Astrocyte of the hippocampus (primary cell): Measurements from ENCODE around the gene CCDC85B.
A peak's percentile ranks its signal among the peaks of the same experiment; 100 is the strongest.

ENCODE experiments used
- DNase-seq: peaks from one replicate; pipeline ENCODE4 v3.0.0; 2011; ENCODE audit warnings: low read depth, low spot score

CCDC85B gene

DNA sequence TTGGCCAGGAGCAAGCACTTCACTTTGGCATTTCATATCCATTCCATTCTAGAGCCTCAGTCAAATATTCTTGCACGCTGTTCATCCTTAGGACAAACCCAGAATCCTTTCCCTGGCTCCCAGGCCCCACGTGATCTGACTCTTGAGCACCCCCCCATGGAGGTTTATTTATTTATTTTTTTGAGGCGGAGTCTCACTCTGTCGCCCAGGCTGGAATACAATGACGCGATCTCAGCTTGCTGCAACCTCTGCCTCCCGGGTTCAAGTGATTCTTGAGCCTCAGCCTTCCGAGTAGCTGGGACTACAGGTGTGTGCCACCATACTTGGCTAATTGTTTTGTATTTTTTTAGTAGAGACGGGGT lies 42.1 kb downstream of the CCDC85B start:
- DNase-seq: peak; percentile 18

GRCh38 chr11:65934014-65934413 lies 43.5 kb downstream of the CCDC85B start:
- DNase-seq: no peak

- no peak for DNase-seq
These were observed 47.3 kb downstream of the CCDC85B start for GRCh38 chr11:65937766-65938165.
